Activated CD4-positive, CD25-positive, alpha-beta regulatory T cell (primary cell): Measurements from ENCODE around the gene QRICH1.

Experiments
- DNase-seq, 4 experiments: peaks; one replicate each; lab custom pipeline; 2025; lab: John Stamatoyannopoulos, UW

Gene QRICH1

DNA sequence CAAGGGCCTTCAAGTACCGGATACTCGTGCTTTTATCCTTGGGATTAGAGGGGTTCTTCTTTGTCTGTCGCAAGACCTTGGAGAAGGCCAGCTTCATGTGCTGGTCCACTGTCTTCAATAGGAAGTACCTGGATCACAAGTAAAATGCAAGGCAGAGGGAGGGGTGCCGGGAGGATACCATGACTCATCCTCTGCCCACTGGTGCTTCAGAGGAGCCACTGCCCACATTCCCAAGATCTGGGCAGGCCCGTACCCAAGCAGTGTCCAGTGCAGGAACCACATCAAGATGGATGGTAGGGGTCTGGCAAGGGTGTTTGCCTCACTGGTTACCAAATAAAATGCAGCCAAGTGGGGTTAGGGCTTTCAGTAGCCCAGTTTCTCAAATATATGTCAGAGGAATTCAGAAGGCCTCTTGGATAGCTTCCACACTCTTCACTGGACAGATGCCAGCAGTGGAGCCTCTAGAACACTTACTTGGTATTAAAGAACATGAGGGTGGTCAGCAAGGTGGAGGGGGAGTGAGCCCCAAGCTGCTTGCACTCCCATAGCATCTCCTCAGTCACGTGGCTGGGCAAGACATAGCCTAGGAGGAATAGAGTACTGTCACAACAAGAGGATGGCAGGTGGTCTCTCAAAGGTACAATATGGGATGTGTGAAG lies 61.1 kb downstream of the QRICH1 start:
- DNase-seq, result no peak

DNA sequence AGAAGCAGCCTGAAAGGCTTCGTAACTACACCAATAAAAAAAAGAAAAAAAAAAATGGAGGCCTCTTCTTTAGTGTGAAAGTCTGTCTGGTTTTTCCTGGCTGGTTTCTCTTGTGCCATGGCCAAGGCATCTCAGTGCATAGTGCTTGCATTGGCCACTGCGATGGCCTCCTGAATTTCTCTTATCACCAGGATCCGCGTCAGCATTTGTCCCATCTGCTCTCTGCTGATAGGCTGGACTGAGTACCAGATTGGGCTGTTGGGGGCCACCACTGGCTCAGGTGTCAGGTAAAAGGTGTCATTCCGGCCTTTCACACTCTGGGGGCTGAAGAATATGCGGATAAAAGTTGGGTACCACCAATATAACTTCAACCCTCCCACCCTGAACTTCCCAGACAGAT lies 63.5 kb downstream of the QRICH1 start:
- DNase-seq, result no peak

DNA sequence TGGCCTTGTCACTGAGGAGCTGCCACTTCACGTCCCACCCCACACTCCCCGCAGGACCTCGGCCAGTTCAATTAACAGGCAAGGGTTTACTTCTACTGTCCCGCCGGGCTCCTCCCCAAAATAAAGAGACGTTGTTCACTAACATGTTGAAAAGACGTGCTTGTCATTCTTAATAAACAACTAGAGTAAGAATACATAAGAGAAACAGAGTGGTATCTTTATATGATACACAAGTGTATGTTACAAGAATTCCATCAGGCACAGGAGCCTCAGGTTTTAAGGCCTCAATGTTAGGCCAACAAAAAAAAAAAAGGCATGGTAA lies 64.3 kb downstream of the QRICH1 start:
- DNase-seq, result no peak

DNA sequence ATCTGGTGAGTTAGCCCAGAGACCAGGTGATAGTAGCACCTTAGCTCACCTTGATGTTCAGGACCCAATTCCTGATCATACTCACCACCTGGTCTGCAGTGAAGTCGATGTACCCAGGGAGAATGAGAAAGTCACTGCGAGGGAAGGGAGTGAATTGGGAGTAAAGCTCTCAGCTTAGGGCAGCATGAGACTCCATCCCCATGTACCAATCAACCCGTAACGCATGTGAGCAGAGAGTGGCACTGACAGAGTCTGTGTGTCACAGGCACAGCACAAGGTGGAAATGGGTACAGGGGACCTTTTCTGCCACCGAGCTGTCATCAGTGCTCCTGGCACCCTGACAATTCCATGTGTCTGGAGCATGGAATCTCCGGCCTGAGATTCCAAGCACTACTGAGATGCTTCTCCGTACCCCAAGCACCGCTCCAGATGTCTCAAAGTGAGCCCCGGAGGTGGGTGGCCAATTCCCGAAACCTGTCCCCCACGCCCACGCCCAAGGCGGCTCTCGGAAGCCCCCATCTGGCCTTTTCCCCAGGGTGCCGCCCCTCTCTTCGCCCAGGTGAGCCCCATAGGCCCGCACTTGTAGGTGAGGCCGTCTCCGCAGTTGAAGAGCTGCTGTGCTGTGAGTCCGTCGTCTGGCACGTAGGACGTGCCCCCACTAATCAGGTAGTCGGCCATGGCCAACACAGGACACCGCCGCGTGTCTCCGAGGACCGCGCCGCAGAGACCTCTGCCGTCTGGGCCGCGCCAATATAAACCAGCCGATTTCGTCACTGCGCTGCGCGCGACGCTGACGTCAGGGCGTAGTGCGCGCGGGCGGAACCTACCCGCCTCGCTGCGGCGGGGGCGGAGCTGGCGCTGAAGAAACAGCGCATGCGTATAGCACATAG lies 65.0 kb downstream of the QRICH1 start, which contains the start of gene IMPDH2:
Gene IMPDH2, minus strand, starts transcription at position 726 of the 890 bp plus-strand sequence. Its CDS starts 48 bp downstream, at position 678.
- peak; percentile 79 to 87 (median 84) for DNase-seq

DNA sequence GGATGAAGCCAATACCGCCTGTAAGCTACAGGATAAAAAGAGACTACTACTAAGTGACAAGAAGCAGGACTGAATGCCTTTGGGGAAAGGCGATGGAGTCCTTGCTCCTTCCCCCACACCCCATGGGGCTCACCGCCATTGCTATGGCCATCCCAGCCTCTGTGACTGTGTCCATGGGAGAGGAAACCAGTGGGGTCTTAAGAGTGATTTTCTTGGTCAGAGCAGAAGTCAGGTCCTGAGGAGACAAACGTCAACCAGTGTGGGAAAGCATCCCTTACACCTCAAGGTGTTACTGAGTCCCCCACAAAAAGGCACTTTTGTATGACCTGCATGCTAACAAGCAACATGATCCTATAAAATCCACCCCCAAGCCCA lies 65.6 kb downstream of the QRICH1 start:
- DNase-seq, result no peak

DNA sequence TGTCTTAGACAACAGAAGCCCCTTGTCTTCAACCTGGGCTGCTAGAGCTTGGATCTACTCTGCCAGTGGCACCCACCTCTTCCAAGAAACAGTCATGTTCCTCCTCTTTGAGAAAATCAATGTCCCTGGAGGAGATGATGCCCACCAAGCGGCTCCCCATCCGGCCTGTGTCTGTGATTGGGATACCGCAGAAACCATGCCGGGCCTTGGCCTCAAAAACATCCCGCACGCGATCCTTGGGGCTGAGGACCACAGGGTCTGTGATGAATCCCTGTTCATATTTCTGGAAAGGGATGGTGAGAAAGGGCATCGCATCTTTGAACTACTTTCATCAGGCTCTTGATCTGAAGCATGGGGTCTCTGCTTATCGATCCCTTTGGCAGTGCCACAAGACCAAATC lies 66.2 kb downstream of the QRICH1 start:
- no peak for DNase-seq

DNA sequence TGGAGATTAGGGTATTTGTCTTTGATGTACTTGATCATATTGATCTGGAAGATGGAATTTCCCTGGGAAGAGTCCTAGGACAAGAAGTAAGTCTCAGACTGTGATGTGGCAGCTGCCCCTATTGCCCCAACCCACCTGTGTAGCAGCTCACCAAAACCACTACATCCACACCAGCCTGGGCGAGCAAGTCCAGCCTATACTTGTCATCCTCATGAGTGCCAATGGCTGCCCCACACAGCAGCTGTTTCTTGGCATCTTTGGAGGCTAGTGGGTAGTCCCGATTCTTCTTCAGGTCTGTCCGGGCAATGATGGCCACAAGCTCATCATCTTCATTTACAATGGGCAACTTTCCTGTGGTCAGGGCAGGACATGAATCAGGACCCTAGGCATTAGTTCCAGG lies 67.3 kb downstream of the QRICH1 start:
- no peak for DNase-seq

DNA sequence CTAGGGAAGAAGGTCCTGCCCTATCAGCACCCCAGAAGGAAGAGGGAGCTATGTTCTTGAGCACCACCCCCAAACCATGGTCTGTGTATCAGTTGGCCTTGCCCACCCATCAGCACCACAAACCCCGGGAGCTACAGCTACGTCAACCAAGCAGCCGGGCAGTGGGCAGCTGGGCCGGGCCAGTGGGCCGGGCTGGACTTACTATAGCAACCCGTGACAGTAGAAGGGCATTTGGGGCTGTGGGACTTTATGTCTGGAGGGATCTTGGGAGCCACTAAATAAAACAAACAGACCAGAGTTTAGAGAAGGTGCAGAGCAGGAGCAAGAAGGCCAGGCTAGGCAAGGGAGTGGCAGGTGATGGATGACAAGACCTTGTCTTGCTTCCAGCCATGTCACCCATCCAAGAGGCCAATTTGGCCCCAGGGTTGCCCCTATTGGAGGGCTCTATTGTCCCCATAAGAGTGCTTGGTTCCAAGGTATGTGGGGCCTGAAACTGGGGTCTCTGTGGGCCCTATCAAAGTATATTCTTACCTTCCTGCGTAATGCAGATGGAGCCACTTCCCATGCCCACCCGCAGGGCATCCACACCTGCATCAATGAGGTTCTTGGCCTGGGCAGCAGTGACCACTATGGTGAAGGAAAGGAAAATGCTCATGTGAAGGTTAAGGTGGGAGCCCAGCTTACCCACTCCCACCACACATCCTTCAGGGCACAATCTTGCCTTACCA lies 67.9 kb downstream of the QRICH1 start:
- no peak for DNase-seq

DNA sequence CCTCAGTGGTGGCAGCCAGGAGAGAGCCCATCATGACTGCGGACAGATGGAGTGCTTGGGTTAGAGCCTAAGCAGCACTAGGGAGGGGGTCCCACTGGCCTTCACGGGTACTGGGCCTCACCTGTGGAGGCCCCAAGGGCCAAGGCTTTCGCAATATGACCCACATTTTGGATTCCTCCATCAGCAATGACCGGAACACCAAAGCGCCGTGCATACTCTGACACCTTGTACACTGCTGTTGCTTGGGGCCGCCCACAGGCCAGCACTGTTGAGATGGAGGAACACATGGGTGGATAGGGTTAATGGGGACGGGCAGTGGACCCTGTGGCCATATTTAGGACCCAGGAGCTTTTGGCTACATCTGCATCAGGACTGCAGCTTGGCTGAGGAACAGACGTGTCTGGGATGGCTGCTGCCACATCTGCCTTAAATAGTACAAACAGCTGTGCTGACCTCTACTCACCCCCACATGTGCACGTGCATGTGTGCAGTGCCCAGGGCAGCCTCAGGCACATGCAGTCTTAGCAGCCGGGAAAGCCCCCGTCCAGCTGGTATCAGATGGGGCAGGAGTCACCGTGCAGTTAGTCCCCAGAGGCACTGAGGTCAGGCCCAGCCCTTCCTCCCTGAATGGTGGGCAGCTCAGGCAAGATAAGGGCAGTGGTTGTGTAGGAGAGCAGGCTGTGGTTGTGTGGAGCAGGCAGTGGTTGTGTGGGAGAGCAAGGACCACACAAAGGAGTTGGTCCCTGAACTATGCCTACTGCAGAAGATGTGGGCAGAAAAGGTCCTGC lies 68.7 kb downstream of the QRICH1 start:
- no peak for DNase-seq

DNA sequence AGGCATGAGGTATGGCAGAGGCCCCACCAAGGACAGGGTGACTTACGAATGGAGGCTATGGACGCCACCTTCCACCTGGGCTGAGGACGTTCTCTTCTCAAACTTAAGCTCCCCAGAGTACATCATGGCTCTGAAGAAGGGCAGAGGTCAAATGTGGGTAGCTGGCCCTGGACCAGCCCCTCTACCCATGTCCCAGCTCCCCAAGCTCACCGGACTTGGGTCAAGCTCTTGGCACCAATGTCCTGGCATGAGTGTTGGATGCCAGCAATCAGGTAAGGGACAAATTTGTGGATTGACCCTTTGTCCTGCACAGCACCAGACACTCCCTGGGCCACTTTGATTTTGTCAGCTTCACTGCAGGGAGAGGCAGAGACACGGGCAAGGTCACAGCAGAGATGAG lies 69.4 kb downstream of the QRICH1 start:
- no peak for DNase-seq

DNA sequence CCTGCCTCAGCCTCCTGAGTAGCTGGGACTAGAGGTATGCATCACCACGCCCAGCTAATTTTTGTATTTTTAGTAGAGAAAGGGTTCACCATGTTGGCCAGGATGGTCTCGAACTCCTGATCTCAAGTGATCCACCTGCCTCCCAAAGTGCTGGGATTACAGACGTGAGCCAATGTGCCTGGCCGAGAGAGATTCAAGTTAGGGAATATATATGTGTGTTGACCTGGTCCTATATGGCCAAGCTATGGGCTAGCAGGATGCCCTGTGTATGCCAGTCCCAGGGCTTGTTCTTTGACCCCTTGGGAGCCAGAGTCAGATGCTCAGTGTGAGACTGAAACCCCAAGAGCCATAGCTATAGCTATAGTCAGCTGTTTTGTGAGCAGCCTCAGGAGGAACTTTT lies 70.1 kb downstream of the QRICH1 start:
- DNase-seq, result no peak

DNA sequence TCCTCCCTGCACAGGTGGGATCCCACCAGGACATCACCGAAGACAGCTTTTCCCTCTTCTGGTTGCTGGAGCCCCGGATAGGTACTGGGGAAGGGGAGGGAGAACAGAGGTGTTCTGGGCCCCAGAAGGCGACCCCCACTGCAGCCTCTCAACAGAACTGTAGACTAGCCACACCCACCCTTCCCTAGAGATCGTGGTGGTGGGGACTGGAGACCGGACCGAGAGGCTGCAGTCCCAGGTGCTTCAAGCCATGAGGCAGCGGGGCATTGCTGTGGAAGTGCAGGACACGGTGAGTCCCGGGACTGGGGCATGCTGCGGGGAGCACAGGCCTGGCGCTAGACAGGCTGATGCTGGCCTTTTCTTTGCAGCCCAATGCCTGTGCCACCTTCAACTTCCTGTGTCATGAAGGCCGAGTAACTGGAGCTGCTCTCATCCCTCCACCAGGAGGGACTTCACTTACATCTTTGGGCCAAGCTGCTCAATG lies 71.1 kb downstream of the QRICH1 start:
- DNase-seq, result no peak

DNA sequence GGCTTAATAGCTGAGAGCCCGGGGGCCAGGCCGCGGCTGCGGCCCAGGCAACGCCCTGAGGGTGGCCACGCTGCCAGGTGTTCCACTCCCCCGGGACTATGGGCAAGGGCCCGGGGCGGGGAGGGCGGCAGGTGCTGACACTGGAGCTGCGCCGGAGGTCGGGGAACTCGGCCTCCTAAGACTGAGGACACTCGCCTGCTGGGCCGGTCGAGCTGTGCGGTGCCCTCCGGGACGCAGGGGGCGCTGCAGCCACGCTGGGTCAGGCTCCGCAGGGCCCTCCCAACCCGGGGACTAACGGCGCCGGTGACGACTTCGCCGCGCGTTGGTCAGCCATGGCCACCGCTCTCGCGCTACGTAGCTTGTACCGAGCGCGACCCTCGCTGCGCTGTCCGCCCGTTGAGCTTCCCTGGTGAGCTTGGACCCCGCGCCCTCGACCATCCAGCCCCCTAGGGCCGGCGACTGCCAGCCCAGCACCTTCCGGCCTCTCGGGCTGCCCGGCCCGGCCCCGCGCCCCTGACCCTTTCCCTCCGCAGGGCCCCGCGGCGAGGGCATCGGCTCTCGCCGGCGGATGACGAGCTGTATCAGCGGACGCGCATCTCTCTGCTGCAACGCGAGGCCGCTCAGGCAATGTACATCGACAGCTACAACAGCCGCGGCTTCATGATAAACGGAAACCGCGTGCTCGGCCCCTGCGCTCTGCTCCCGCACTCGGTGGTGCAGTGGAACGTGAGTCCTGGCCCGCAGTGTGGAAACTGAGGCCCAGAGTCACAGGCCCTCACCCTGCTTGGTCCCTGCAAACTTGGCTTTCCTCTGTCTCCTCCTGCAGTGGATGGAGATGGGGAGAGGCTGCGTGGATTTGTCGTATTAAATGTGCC lies 71.8 kb downstream of the QRICH1 start, which contains the start of gene NDUFAF3:
Gene NDUFAF3, plus strand, starts transcription at position 309 of the 875 bp plus-strand sequence. Its CDS starts 24 bp downstream, at position 333.
- DNase-seq, result peak; percentile 84 to 87 (median 85)

DNA sequence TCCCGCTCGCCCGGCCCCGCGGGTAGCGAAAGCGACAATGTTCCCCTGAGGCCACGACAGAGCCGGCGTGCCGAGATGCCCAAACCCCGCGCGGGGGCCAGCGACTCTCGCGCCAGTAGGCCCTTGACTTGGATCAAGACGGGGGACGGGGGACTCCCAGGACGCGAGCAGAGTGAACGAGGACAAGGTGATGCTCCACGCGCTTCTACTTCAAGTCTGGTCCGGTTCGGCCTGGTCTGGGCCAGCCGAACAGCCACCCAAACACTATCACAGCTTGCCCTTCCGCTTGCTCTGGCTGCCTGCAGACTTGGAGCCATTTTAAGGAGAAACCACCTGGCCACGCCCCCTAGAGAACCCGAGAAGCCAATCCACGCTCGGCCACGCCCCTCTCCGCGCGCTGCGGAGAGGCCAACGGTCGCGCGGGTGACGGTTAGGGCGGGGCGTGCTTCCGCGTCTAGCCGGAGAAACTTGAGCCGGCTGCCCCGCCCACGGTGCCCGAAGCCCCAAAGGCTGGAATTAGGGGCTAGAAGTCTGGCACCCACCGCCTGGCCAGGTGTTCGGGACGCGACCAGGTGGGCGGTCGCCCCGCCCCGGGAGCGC lies 72.6 kb downstream of the QRICH1 start:
- peak; percentile 96 to 97 (median 97) for DNase-seq

DNA sequence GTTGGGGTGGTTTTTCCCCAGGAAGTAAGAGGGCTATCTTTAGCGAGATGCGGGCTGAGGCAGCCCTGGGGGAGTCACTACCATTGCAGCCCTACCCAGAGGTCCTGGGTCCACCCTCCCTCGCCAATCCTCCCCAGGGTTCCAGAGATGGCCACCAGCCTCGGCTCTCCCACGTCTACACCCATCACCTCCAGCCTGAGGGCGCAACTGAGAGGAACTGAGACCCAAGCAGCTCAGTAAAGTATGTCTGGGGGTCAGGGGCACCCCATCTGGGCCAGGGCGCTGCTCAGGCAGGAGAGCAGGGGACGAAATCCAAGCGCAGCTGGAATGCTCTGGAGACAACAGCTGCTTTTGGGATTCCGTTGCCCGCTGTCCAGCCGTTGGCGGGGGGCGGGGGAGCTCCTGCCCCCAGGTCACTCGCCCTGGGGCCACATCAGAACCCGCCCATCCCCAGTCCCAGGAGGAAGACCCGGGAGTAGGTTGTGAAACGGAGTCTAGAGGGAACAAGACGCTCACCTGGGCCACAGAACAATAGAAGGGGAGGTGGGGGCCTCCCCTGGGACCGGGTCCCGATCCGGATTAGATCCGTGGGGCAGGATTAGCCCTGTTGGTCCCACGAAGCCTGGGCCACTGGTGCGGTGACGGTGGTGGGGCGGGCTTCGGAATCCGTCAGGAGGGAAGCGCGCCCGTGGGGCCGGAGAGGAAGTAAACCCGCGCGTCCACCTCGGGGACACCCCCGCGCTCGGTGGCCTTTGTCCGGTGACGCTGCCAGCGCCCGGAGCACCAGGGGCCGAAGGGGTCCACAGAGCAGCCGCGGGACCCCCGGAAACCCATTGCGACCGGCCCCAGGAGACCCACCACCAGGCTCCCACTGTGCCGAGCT lies 73.3 kb downstream of the QRICH1 start:
- no peak for DNase-seq

DNA sequence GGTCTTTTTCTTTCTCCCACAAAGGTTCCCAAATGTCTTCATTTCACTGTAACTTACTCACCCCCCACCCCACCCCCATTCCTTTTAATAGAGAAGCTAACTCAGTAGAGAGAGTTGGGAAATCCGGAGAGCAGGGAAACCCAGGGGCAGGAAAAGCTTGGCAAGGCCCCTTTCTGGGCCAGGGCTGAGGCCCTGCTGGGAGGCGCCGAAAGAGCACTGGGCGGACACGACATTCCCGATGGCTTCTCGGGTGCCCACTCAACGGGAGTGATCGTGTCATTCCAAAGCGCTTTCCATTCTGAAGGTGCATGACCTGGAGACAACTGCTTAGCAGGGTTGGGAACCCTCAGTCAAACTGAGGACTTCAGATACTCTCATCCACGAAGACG lies 73.9 kb downstream of the QRICH1 start:
- no peak for DNase-seq

DNA sequence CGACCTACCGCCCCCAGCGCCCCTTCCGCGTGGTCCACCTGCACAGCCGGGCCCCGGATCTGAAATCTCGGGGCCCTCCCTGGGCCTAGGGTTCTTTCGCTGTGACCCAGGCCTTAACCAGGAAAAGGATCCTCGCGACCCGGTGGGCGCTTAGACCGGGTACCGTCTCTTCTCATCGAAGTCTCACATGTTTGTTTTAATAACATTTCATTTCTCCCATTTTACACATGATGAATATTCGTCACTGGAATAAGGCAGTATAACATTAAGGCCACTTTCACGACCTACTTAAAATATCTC lies 75.2 kb downstream of the QRICH1 start:
- no peak for DNase-seq

DNA sequence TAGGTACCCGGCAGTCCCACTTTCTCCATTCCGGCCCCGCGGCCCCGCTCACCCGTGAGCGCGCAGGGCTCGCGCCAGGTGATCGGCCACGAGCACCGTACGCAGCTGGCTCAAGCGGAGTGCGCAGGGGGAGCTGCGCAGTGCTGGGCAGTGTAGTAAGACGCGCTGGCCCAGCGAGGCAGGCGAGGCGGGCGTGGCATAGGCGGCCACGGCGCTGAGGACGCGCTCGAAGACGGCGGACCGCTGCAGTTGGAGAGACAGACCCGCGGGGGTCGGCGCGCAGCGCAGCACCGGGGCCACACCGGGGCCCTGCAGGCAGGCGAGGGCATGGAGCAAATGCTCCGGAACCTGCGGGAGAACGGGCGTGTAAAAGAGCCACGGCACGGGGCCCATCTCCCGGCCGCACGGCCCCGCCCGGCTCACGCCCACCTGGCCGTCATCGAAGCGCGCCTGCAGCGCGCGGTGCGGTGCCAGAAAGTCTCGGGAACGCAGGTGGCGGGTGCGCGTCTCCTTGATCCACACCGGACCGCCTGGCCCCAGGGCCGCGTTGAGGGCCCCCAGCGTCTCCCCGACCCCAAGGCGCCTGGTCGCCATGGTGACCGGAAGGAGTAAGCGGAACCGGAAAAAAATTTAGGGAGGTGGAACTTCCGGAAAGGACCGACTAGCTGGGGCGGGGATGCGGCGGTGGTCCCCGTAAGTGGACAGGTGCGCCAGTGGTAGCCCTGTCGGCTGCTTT lies 75.7 kb downstream of the QRICH1 start, which contains the start of gene DALRD3:
Gene DALRD3, minus strand, starts transcription at position 610 of the 736 bp plus-strand sequence. Its CDS starts 16 bp downstream, at position 594.
- peak in 3 of 4 experiments; percentile 21 to 33 (median 32) for DNase-seq
